Liver (tissue), 9 donors: ENCODE measurements around the gene PYGM. TPM values are rescaled to one million over a fixed set of nuclear protein-coding genes. Genes with fewer than 3 reads are reported as not detected.

Source experiments
- DNase-seq: peaks from one replicate; pipeline ENCODE4 v3.0.0-alpha.2; 2017; ENCODE audit warnings: low spot score
- H3K27ac ChIP-seq, 2 donors: one replicate each; pipeline ENCODE4 v1.7.0; 2013; ENCODE audit warnings: inconsistent platforms in 2 of 2, low read length in 2 of 2, control low read depth in 1 of 2, low read depth in 1 of 2, mild to moderate bottlenecking in 1 of 2
- H3K27me3 ChIP-seq, 4 donors: one replicate each; pipeline versions ENCODE4 v1.6.1 to v1.7.0; 2013; ENCODE audit warnings: low read length in 3 of 4, inconsistent platforms in 1 of 4, mild to moderate bottlenecking in 1 of 4, moderate library complexity in 1 of 4; ENCODE audit not compliant: control insufficient read depth in 4 of 4, insufficient read depth in 4 of 4
- H3K36me3 ChIP-seq, 4 donors: one replicate each; pipeline versions ENCODE4 v1.6.1 to v1.7.0; 2013; ENCODE audit warnings: low read length in 3 of 4, mild to moderate bottlenecking in 3 of 4, low read depth in 1 of 4, moderate library complexity in 1 of 4; ENCODE audit not compliant: control insufficient read depth in 4 of 4, insufficient read depth in 3 of 4
- H3K4me1 ChIP-seq, 4 donors: one replicate each; pipeline versions ENCODE4 v1.6.1 to v1.7.0; 2013; ENCODE audit warnings: low read length in 3 of 4, mild to moderate bottlenecking in 3 of 4, moderate library complexity in 1 of 4; ENCODE audit not compliant: control insufficient read depth in 4 of 4, insufficient read depth in 4 of 4
- H3K4me3 ChIP-seq, 3 donors: one replicate each; pipeline versions ENCODE4 v1.6.1 to v1.7.0; 2013; ENCODE audit warnings: low read length in 3 of 3, control low read depth in 1 of 3, low read depth in 1 of 3, mild to moderate bottlenecking in 1 of 3
- H3K9ac ChIP-seq, 2 donors: one replicate each; pipeline ENCODE4 v1.7.0; 2013; ENCODE audit warnings: low read length in 2 of 2, mild to moderate bottlenecking in 2 of 2, moderate library complexity in 2 of 2, control low read depth in 1 of 2, low read depth in 1 of 2
- H3K9me3 ChIP-seq, 4 donors: one replicate each; pipeline versions ENCODE4 v1.6.1 to v1.7.0; 2013; ENCODE audit warnings: low read length in 3 of 4; ENCODE audit not compliant: control insufficient read depth in 4 of 4
- EGR1 ChIP-seq, 2 donors: IDR thresholded peaks; 2 replicates each; pipeline ENCODE4 v1.6.1; 2016 to 2018; ENCODE audit warnings: antibody characterized with exemption in 2 of 2, low read depth in 2 of 2
- FOXA1 ChIP-seq: IDR thresholded peaks from 2 replicates; pipeline ENCODE4 v1.6.1; 2016; ENCODE audit warnings: antibody characterized with exemption
- FOXA2 ChIP-seq: IDR thresholded peaks from 2 replicates; pipeline ENCODE4 v1.6.1; 2016; ENCODE audit warnings: antibody characterized with exemption
- GABPA ChIP-seq, 2 donors: IDR thresholded peaks in 1 of 2; conservative IDR thresholded peaks in 1 of 2; 2 replicates each; pipeline ENCODE4 v1.6.1; 2016; ENCODE audit warnings: antibody characterized with exemption in 2 of 2, mild to moderate bottlenecking in 1 of 2, moderate library complexity in 1 of 2
- HNF4A ChIP-seq, 2 donors: conservative IDR thresholded peaks; 2 replicates each; pipeline ENCODE4 v1.6.1; 2016; ENCODE audit warnings: antibody characterized with exemption in 2 of 2, mild to moderate bottlenecking in 2 of 2
- HNF4G ChIP-seq: IDR thresholded peaks from 2 replicates; pipeline ENCODE4 v1.6.1; 2016; ENCODE audit warnings: antibody characterized with exemption
- JUND ChIP-seq, 2 donors: IDR thresholded peaks; 2 replicates each; pipeline ENCODE4 v1.6.1; 2016; ENCODE audit warnings: antibody characterized with exemption in 2 of 2
- NR2F2 ChIP-seq: IDR thresholded peaks from 2 replicates; pipeline ENCODE4 v1.6.1; 2016; ENCODE audit warnings: antibody characterized with exemption
- RAD21 ChIP-seq, 2 donors: IDR thresholded peaks; 2 replicates each; pipeline ENCODE4 v1.6.1; 2016; ENCODE audit warnings: antibody characterized with exemption in 2 of 2, mild to moderate bottlenecking in 2 of 2
- RXRA ChIP-seq, 2 donors: IDR thresholded peaks; 2 replicates each; pipeline ENCODE4 v1.6.1; 2017 to 2018; ENCODE audit warnings: antibody characterized with exemption in 2 of 2, mild to moderate bottlenecking in 1 of 2
- SP1 ChIP-seq: IDR thresholded peaks from 2 replicates; pipeline ENCODE4 v1.6.1; 2018; ENCODE audit warnings: antibody characterized with exemption, mild to moderate bottlenecking
- TAF1 ChIP-seq: conservative IDR thresholded peaks from 2 replicates; pipeline ENCODE4 v1.6.1; 2016; ENCODE audit warnings: antibody characterized with exemption, mild to moderate bottlenecking
- YY1 ChIP-seq: IDR thresholded peaks from 2 replicates; pipeline ENCODE4 v1.6.1; 2016; ENCODE audit warnings: antibody characterized with exemption, mild to moderate bottlenecking
- WGBS: extraction: QIAGEN DNeasy Blood & Tissue Kit; methylation state at CpG from one replicate; pipeline ENCODE4 v1.1.7; 2013; 5-methylcytosine and 5-hydroxymethylcytosine counted together
- polyA plus RNA-seq, 2 donors: library from polyadenylated mRNA; stranded (reverse) in 1 of 2; unstranded in 1 of 2; fragments of 200-250 nt in 1 of 2; fragments of >200 nt in 1 of 2; fragmentation: Nextera tagmentation in 1 of 2; extraction: Ambion mirVana in 1 of 2; gene quantifications; one replicate each; pipeline versions ENCODE4 v1.2.1 to v1.2.3, GENCODE V29; 2013 to 2015
- total RNA-seq, 2 donors: library from RNA; depleted of rRNA; stranded (reverse); fragments of >200 nt; gene quantifications; one replicate each; pipeline ENCODE4 v1.2.3, GENCODE V29; 2014
- TF ChIP-seq, protein P1 (sequence below): IDR thresholded peaks from 2 replicates; pipeline ENCODE4 v1.6.1; 2016; ENCODE audit warnings: antibody characterized with exemption
- TF ChIP-seq, protein P2 (sequence below): IDR thresholded peaks from 2 replicates; pipeline ENCODE4 v1.6.1; 2016; ENCODE audit warnings: antibody characterized with exemption
- TF ChIP-seq, protein P3 (sequence below): IDR thresholded peaks from 2 replicates; pipeline ENCODE4 v1.6.1; 2016; ENCODE audit warnings: antibody characterized with exemption
- TF ChIP-seq, protein P4 (sequence below): fragments of 150-350 bp; IDR thresholded peaks from 2 replicates; pipeline ENCODE4 v1.5.1; 2017; ENCODE audit warnings: improper control_type of control experiment, low read depth, low read length; ENCODE audit not compliant: missing input control
- TF ChIP-seq, protein P5 (sequence below): IDR thresholded peaks from 2 replicates; pipeline ENCODE4 v1.6.1; 2016; ENCODE audit warnings: antibody characterized with exemption, mild to moderate bottlenecking
- donor health status: healthy.
- donor health status: healthy.
- donor health status: healthy.
- donor health status: healthy.
- donor health status: healthy.

PYGM gene
- total and polyA plus RNA-seq, 4 donors: 0.23 to 1.3 (median 0.29) TPM

DNA sequence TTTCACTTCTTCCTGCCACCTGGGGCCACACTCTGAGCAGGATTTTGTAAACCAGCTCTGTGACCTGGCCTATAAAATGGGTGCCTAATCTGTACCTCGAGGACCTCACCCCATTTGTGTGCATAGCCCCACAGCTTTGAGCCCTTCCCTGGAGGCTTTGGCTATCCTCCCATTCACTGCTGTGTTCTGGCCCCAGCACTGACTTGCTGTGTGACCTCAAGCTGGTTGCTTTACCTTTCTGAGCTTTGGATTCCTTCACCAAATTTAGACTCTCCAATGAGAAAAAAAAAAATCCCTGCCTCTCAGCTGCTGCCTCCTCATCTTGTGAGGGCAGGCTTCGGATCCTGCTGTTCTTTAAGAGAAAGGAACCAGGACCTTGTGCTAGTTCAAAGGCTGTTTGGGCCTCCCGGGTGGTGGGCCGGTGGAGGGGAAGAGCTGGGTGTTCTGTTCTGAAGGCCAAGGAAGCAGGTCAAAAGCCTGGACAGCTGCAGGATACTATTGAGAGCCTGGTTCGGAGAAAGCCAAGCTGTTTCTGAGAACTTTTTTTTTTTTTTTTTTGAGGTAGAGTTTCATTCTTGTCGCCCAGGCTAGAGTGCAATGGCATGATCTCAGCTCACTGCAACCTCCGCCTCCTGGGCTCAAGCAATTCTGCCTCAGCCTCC, 1.1 kb upstream of the PYGM start:
- H3K4me1 ChIP-seq: peaks cover 0 to 7% (median 0%) of the 10 kb centered on the region in 4 donors
- H3K4me3 ChIP-seq: no peak overlapping the region
- WGBS: 70% methylated on average over 7 of the region's 7 CpGs
- TF ChIP-seq, protein P1, sequence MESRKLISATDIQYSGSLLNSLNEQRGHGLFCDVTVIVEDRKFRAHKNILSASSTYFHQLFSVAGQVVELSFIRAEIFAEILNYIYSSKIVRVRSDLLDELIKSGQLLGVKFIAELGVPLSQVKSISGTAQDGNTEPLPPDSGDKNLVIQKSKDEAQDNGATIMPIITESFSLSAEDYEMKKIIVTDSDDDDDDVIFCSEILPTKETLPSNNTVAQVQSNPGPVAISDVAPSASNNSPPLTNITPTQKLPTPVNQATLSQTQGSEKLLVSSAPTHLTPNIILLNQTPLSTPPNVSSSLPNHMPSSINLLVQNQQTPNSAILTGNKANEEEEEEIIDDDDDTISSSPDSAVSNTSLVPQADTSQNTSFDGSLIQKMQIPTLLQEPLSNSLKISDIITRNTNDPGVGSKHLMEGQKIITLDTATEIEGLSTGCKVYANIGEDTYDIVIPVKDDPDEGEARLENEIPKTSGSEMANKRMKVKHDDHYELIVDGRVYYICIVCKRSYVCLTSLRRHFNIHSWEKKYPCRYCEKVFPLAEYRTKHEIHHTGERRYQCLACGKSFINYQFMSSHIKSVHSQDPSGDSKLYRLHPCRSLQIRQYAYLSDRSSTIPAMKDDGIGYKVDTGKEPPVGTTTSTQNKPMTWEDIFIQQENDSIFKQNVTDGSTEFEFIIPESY: no peak
- TF ChIP-seq TAF1 (no peak), FOXA2 (no peak), GABPA (IDR thresholded peaks at IDR 0.05 in 1 of 2, conservative IDR thresholded peaks at IDR 0.05 in 1 of 2) (no peak), RAD21 (IDR thresholded peaks at IDR 0.05) (no peak), JUND (IDR thresholded peaks at IDR 0.05) (no peak), HNF4A (conservative IDR thresholded peaks at IDR 0.05) (no peak), FOXA1 (no peak), NR2F2 (no peak), RXRA (IDR thresholded peaks at IDR 0.05) (no peak), EGR1 (IDR thresholded peaks at IDR 0.05; ENCODE audit: low read depth in 2 of 2) (no peak), HNF4G (no peak), SP1 (no peak), YY1 (no peak)
- TF ChIP-seq, protein P2, sequence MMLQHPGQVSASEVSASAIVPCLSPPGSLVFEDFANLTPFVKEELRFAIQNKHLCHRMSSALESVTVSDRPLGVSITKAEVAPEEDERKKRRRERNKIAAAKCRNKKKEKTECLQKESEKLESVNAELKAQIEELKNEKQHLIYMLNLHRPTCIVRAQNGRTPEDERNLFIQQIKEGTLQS: no peak
- TF ChIP-seq, protein P3, sequence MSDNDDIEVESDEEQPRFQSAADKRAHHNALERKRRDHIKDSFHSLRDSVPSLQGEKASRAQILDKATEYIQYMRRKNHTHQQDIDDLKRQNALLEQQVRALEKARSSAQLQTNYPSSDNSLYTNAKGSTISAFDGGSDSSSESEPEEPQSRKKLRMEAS: no peak
- TF ChIP-seq, protein P4, sequence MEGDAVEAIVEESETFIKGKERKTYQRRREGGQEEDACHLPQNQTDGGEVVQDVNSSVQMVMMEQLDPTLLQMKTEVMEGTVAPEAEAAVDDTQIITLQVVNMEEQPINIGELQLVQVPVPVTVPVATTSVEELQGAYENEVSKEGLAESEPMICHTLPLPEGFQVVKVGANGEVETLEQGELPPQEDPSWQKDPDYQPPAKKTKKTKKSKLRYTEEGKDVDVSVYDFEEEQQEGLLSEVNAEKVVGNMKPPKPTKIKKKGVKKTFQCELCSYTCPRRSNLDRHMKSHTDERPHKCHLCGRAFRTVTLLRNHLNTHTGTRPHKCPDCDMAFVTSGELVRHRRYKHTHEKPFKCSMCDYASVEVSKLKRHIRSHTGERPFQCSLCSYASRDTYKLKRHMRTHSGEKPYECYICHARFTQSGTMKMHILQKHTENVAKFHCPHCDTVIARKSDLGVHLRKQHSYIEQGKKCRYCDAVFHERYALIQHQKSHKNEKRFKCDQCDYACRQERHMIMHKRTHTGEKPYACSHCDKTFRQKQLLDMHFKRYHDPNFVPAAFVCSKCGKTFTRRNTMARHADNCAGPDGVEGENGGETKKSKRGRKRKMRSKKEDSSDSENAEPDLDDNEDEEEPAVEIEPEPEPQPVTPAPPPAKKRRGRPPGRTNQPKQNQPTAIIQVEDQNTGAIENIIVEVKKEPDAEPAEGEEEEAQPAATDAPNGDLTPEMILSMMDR: no peak
- TF ChIP-seq, protein P5, sequence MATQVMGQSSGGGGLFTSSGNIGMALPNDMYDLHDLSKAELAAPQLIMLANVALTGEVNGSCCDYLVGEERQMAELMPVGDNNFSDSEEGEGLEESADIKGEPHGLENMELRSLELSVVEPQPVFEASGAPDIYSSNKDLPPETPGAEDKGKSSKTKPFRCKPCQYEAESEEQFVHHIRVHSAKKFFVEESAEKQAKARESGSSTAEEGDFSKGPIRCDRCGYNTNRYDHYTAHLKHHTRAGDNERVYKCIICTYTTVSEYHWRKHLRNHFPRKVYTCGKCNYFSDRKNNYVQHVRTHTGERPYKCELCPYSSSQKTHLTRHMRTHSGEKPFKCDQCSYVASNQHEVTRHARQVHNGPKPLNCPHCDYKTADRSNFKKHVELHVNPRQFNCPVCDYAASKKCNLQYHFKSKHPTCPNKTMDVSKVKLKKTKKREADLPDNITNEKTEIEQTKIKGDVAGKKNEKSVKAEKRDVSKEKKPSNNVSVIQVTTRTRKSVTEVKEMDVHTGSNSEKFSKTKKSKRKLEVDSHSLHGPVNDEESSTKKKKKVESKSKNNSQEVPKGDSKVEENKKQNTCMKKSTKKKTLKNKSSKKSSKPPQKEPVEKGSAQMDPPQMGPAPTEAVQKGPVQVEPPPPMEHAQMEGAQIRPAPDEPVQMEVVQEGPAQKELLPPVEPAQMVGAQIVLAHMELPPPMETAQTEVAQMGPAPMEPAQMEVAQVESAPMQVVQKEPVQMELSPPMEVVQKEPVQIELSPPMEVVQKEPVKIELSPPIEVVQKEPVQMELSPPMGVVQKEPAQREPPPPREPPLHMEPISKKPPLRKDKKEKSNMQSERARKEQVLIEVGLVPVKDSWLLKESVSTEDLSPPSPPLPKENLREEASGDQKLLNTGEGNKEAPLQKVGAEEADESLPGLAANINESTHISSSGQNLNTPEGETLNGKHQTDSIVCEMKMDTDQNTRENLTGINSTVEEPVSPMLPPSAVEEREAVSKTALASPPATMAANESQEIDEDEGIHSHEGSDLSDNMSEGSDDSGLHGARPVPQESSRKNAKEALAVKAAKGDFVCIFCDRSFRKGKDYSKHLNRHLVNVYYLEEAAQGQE: no peak
- no peak for DNase-seq
- H3K27me3 ChIP-seq: no peaks in the 10 kb centered on the region
- no peak overlapping the region for H3K27ac ChIP-seq
- no peaks in the 10 kb centered on the region for H3K9me3 ChIP-seq
- H3K9ac ChIP-seq: no peak overlapping the region
- H3K36me3 ChIP-seq: peaks cover 10 to 33% (median 21%) of the 10 kb centered on the region in 4 donors
